HEK293 (cell line): ENCODE results near the gene C1orf21.

ENCODE experiments used
- CTCF ChIA-PET: fragments of 350-600 bp; formaldehyde crosslinking; extraction: SDS; loops from one replicate; lab custom pipeline; 2021; ENCODE audit warnings: antibody characterized with exemption; lab: Yijun Ruan, JAX
- POLR2A ChIA-PET: fragments of 300-600 bp; formaldehyde crosslinking; extraction: SDS; loops from one replicate; lab custom pipeline; 2020; ENCODE audit warnings: antibody characterized with exemption, inconsistent platforms; lab: Yijun Ruan, JAX
- H3K27ac ChIP-seq: fragments of 200-500 bp; sonication (Bioruptor generic); 2 replicates; pipeline ENCODE4 v1.5.1; 2014; ENCODE audit warnings: low read depth, low read length, control low read depth, inconsistent platforms; ENCODE audit errors: extremely low read depth
- H3K36me3 ChIP-seq, 2 experiments: fragments of 200-500 bp in 1 of 2; sonication (Bioruptor generic) in 1 of 2; 1 replicate in 1 of 2; 2 replicates in 1 of 2; pipeline ENCODE4 v1.5.1; 2014 to 2017; ENCODE audit warnings: inconsistent platforms in 2 of 2, low read length in 2 of 2; ENCODE audit not compliant: control insufficient read depth in 2 of 2, insufficient read depth in 1 of 2
- H3K4me1 ChIP-seq: fragments of 200-500 bp; sonication (Bioruptor generic); 2 replicates; pipeline ENCODE4 v1.5.1; 2014; ENCODE audit warnings: mild to moderate bottlenecking, low read length, inconsistent platforms; ENCODE audit not compliant: control insufficient read depth, insufficient read depth
- H3K4me3 ChIP-seq: 2 replicates; pipeline ENCODE4 v1.5.1; 2011; ENCODE audit warnings: low read depth, mild to moderate bottlenecking, control low read depth, low read length, moderate library complexity
- H3K9me3 ChIP-seq: fragments of 200-500 bp; sonication (Bioruptor generic); 2 replicates; pipeline ENCODE4 v1.5.1; 2014; ENCODE audit warnings: low read depth, low read length, inconsistent platforms; ENCODE audit not compliant: control insufficient read depth, insufficient read depth
- CTCF ChIP-seq: fragments of 450-650 bp; formaldehyde crosslinking; IDR thresholded peaks from 2 replicates; pipeline ENCODE4 v1.5.1; 2016; ENCODE audit warnings: missing biosample characterization, missing genetic modification characterization
- PRDM4 ChIP-seq: fragments of 450-650 bp; formaldehyde crosslinking; IDR thresholded peaks from 2 replicates; pipeline ENCODE4 v1.5.1; 2017; ENCODE audit warnings: missing biosample characterization, missing genetic modification characterization
- SP2 ChIP-seq: fragments of 450-650 bp; formaldehyde crosslinking; IDR thresholded peaks from 2 replicates; pipeline ENCODE4 v1.5.1; 2016; ENCODE audit warnings: missing biosample characterization, missing genetic modification characterization
- ZBTB1 ChIP-seq: fragments of 450-650 bp; formaldehyde crosslinking; IDR thresholded peaks from 2 replicates; pipeline ENCODE4 v1.5.1; 2016; ENCODE audit warnings: missing biosample characterization, missing genetic modification characterization
- ZEB2 ChIP-seq: fragments of 450-650 bp; formaldehyde crosslinking; IDR thresholded peaks from 2 replicates; pipeline ENCODE4 v1.5.1; 2016; ENCODE audit warnings: missing biosample characterization, missing genetic modification characterization
- ZFP41 ChIP-seq: fragments of 450-650 bp; formaldehyde crosslinking; IDR thresholded peaks from 2 replicates; pipeline ENCODE4 v1.5.1; 2016; ENCODE audit warnings: missing biosample characterization, missing genetic modification characterization, borderline replicate concordance
- ZNF16 ChIP-seq: fragments of 450-650 bp; formaldehyde crosslinking; IDR thresholded peaks from 2 replicates; pipeline ENCODE4 v1.5.1; 2016; ENCODE audit warnings: low read depth, missing biosample characterization, missing genetic modification characterization
- ZNF175 ChIP-seq: fragments of 450-650 bp; formaldehyde crosslinking; IDR thresholded peaks from 2 replicates; pipeline ENCODE4 v1.5.1; 2016; ENCODE audit warnings: missing biosample characterization, missing genetic modification characterization
- ZNF184 ChIP-seq: fragments of 450-650 bp; IDR thresholded peaks from 2 replicates; pipeline ENCODE4 v1.5.1; 2018; ENCODE audit warnings: missing biosample characterization, mild to moderate bottlenecking, missing genetic modification characterization
- ZNF2 ChIP-seq: fragments of 450-650 bp; formaldehyde crosslinking; IDR thresholded peaks from 2 replicates; pipeline ENCODE4 v1.5.1; 2016; ENCODE audit warnings: missing biosample characterization, missing genetic modification characterization
- ZNF211 ChIP-seq: fragments of 450-650 bp; formaldehyde crosslinking; IDR thresholded peaks from 2 replicates; pipeline ENCODE4 v1.5.1; 2016; ENCODE audit warnings: low read depth, missing biosample characterization, missing genetic modification characterization
- ZNF24 ChIP-seq: fragments of 450-650 bp; formaldehyde crosslinking; IDR thresholded peaks from 2 replicates; pipeline ENCODE4 v1.5.1; 2016; ENCODE audit warnings: missing biosample characterization, missing genetic modification characterization
- ZNF292 ChIP-seq: fragments of 450-650 bp; formaldehyde crosslinking; IDR thresholded peaks from 2 replicates; pipeline ENCODE4 v1.5.1; 2016; ENCODE audit warnings: low read depth, missing biosample characterization, missing genetic modification characterization, borderline replicate concordance
- ZNF426 ChIP-seq: fragments of 450-650 bp; formaldehyde crosslinking; IDR thresholded peaks from 2 replicates; pipeline ENCODE4 v1.5.1; 2017; ENCODE audit warnings: missing biosample characterization, missing genetic modification characterization, mild to moderate bottlenecking, inconsistent platforms, moderate library complexity
- ZNF48 ChIP-seq: fragments of 450-650 bp; formaldehyde crosslinking; IDR thresholded peaks from 2 replicates; pipeline ENCODE4 v1.5.1; 2016; ENCODE audit warnings: missing biosample characterization, missing genetic modification characterization
- ZNF561 ChIP-seq: fragments of 450-650 bp; IDR thresholded peaks from 2 replicates; pipeline ENCODE4 v1.5.1; 2018; ENCODE audit warnings: missing biosample characterization, missing genetic modification characterization, borderline replicate concordance
- ZNF623 ChIP-seq: fragments of 450-650 bp; formaldehyde crosslinking; IDR thresholded peaks from 2 replicates; pipeline ENCODE4 v1.5.1; 2016; ENCODE audit warnings: missing biosample characterization, missing genetic modification characterization
- ZNF664 ChIP-seq: fragments of 450-650 bp; formaldehyde crosslinking; IDR thresholded peaks from 2 replicates; pipeline ENCODE4 v1.5.1; 2016; ENCODE audit warnings: missing biosample characterization, missing genetic modification characterization
- ZNF692 ChIP-seq: fragments of 450-650 bp; formaldehyde crosslinking; IDR thresholded peaks from 2 replicates; pipeline ENCODE4 v1.5.1; 2016; ENCODE audit warnings: missing biosample characterization, missing genetic modification characterization
- ZNF704 ChIP-seq: fragments of 450-650 bp; formaldehyde crosslinking; IDR thresholded peaks from 2 replicates; pipeline ENCODE4 v1.5.1; 2016; ENCODE audit warnings: missing biosample characterization, missing genetic modification characterization
- ZNF792 ChIP-seq: fragments of 450-650 bp; formaldehyde crosslinking; IDR thresholded peaks from 2 replicates; pipeline ENCODE4 v1.5.1; 2016; ENCODE audit warnings: missing biosample characterization, missing genetic modification characterization
- TF ChIP-seq, protein P1 (sequence below): fragments of 450-650 bp; formaldehyde crosslinking; IDR thresholded peaks from 2 replicates; pipeline ENCODE4 v1.5.1; 2016; ENCODE audit warnings: missing biosample characterization, missing genetic modification characterization, borderline replicate concordance

Gene C1orf21

GRCh38 chr1:184373155-184373554, 13.7 kb upstream of the C1orf21 start:
- Histone ChIP-seq H3K9me3 (no peaks in the 10 kb centered on the region), H3K4me1 (no peaks in the 10 kb centered on the region), H3K36me3 (no peaks in the 10 kb centered on the region), H3K27ac (no peak overlapping the region), H3K4me3 (no peak overlapping the region)
- no peak for TF ChIP-seq ZNF426 (tag by site-specific recombination)
- TF ChIP-seq CTCF (tag by site-specific recombination), result no peak
- no peak for TF ChIP-seq ZNF184 (tag by site-specific recombination)
- no peak for TF ChIP-seq ZNF792
- no peak for TF ChIP-seq PRDM4 (tag by site-specific recombination)
- TF ChIP-seq ZNF24 (tag by site-specific recombination), result no peak
- no peak for TF ChIP-seq ZBTB1 (tag by site-specific recombination)
- TF ChIP-seq ZNF704 (tag by site-specific recombination), result no peak
- TF ChIP-seq ZNF48 (tag by site-specific recombination), result no peak
- TF ChIP-seq ZNF2 (tag by site-specific recombination), result no peak
- no peak for TF ChIP-seq SP2 (tag by site-specific recombination)
- no peak for TF ChIP-seq ZNF16 (tag by site-specific recombination)
- no peak for TF ChIP-seq ZEB2 (tag by site-specific recombination)
- no peak for TF ChIP-seq ZNF292 (tag by site-specific recombination)
- TF ChIP-seq ZNF692 (tag by site-specific recombination), result no peak
- no peak for TF ChIP-seq ZNF561
- TF ChIP-seq ZNF664 (tag by site-specific recombination), result no peak
- ChIA-PET CTCF (interaction anchor here (0.9 kb wide), 1 partner anchor 90 kb away, joined by 4 read pairs; no protein-coding TSS in a partner anchor), POLR2A (no interaction called here)

DNA sequence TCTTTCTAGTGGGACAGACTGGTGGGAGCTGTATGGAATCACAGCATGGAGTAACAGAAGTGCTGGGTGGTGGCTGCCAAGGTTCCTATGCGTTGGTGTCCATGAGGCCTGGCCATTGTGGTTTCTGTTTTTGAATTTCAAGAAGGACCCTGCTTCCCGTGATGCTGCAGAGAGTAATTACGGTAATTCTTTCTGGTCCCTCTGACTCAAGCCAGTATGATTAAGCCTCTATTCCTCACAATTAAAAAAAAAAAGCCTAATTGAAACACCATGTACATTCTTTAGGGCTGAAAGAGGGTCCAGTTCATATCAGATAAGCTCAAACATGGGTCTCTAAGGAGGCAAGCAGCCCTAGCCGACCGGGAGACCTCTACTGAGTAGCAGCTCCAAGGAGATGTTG, 10.5 kb upstream of the C1orf21 start:
- Histone ChIP-seq H3K4me1 (no peaks in the 10 kb centered on the region), H3K27ac (no peak overlapping the region), H3K9me3 (no peaks in the 10 kb centered on the region), H3K36me3 (no peaks in the 10 kb centered on the region), H3K4me3 (no peak overlapping the region)
- TF ChIP-seq ZNF623 (tag by site-specific recombination) (no peak), ZNF211 (tag by site-specific recombination) (no peak), ZNF175 (no peak), ZFP41 (tag by site-specific recombination) (no peak)
- TF ChIP-seq, protein P1, sequence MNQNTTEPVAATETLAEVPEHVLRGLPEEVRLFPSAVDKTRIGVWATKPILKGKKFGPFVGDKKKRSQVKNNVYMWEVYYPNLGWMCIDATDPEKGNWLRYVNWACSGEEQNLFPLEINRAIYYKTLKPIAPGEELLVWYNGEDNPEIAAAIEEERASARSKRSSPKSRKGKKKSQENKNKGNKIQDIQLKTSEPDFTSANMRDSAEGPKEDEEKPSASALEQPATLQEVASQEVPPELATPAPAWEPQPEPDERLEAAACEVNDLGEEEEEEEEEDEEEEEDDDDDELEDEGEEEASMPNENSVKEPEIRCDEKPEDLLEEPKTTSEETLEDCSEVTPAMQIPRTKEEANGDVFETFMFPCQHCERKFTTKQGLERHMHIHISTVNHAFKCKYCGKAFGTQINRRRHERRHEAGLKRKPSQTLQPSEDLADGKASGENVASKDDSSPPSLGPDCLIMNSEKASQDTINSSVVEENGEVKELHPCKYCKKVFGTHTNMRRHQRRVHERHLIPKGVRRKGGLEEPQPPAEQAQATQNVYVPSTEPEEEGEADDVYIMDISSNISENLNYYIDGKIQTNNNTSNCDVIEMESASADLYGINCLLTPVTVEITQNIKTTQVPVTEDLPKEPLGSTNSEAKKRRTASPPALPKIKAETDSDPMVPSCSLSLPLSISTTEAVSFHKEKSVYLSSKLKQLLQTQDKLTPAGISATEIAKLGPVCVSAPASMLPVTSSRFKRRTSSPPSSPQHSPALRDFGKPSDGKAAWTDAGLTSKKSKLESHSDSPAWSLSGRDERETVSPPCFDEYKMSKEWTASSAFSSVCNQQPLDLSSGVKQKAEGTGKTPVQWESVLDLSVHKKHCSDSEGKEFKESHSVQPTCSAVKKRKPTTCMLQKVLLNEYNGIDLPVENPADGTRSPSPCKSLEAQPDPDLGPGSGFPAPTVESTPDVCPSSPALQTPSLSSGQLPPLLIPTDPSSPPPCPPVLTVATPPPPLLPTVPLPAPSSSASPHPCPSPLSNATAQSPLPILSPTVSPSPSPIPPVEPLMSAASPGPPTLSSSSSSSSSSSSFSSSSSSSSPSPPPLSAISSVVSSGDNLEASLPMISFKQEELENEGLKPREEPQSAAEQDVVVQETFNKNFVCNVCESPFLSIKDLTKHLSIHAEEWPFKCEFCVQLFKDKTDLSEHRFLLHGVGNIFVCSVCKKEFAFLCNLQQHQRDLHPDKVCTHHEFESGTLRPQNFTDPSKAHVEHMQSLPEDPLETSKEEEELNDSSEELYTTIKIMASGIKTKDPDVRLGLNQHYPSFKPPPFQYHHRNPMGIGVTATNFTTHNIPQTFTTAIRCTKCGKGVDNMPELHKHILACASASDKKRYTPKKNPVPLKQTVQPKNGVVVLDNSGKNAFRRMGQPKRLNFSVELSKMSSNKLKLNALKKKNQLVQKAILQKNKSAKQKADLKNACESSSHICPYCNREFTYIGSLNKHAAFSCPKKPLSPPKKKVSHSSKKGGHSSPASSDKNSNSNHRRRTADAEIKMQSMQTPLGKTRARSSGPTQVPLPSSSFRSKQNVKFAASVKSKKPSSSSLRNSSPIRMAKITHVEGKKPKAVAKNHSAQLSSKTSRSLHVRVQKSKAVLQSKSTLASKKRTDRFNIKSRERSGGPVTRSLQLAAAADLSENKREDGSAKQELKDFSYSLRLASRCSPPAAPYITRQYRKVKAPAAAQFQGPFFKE (tag by site-specific recombination), result no peak
- CTCF ChIA-PET, result no interaction called here
- POLR2A ChIA-PET, result no interaction called here
